ENCODE measurements around the gene TNFAIP3.
"Not testable (repeated sequence)": the region's sequence is repeated elsewhere in the genome, so short reads cannot be mapped to it uniquely, and the experiment has no call there.

DNA sequence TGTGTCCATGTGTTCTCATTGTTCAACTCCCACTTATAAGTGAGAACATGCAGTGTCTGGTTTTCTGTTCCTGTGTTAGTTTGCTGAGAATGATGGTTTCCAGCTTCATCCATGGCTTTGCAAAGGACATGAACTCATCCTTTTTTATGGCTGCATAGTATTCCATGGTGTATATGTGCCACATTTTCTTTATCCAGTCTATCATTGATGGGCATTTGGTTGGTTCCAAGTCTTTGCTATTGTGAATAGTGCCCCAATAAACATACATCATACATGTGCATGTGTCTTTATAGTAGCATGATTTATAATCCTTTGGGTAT lies 17.8 kb downstream of the TNFAIP3 start:
- TF ChIP-seq, protein P1, sequence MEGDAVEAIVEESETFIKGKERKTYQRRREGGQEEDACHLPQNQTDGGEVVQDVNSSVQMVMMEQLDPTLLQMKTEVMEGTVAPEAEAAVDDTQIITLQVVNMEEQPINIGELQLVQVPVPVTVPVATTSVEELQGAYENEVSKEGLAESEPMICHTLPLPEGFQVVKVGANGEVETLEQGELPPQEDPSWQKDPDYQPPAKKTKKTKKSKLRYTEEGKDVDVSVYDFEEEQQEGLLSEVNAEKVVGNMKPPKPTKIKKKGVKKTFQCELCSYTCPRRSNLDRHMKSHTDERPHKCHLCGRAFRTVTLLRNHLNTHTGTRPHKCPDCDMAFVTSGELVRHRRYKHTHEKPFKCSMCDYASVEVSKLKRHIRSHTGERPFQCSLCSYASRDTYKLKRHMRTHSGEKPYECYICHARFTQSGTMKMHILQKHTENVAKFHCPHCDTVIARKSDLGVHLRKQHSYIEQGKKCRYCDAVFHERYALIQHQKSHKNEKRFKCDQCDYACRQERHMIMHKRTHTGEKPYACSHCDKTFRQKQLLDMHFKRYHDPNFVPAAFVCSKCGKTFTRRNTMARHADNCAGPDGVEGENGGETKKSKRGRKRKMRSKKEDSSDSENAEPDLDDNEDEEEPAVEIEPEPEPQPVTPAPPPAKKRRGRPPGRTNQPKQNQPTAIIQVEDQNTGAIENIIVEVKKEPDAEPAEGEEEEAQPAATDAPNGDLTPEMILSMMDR (IDR thresholded peaks at IDR 0.05), result not testable (repeated sequence)
- not testable (repeated sequence) for TF ChIP-seq POLR2A, POLR2AphosphoS5, EP300 (IDR thresholded peaks at IDR 0.05)
